ENCODE results near the gene GPR157.
"Not testable (repeated sequence)": the region's sequence is repeated elsewhere in the genome, so short reads cannot be mapped to it uniquely, and the experiment has no call there.

GPR157 gene

GRCh38 chr1:9155879-9156278 is 27.0 kb upstream of the GPR157 start:
- TF ChIP-seq CTCF (IDR thresholded peaks at IDR 0.05; ENCODE audit: borderline replicate concordance, control extremely low read depth, extremely low read depth, insufficient read depth, missing control alignments) = no peak
- no peak for DNase-seq (ENCODE audit: low spot score)
- in situ Hi-C loops (cut with MboI; ENCODE audit: low sequenced_read_pairs, unreplicated experiment) = no loop called here

GRCh38 chr1:9155405-9155804 is 26.5 kb upstream of the GPR157 start:
- DNase-seq (ENCODE audit: low spot score); in situ Hi-C loops (cut with MboI; ENCODE audit: low sequenced_read_pairs, unreplicated experiment): not testable (repeated sequence)

- in situ Hi-C loops (cut with MboI; ENCODE audit: low sequenced_read_pairs, unreplicated experiment) = no loop called here
- no peak for TF ChIP-seq CTCF (IDR thresholded peaks at IDR 0.05; ENCODE audit: borderline replicate concordance, control extremely low read depth, extremely low read depth, insufficient read depth, missing control alignments)
- DNase-seq (ENCODE audit: low spot score) = no peak
These were observed 24.2 kb upstream of the GPR157 start for GRCh38 chr1:9153152-9153551.

- in situ Hi-C loops (cut with MboI; ENCODE audit: low sequenced_read_pairs, unreplicated experiment) = no loop called here
- TF ChIP-seq CTCF (IDR thresholded peaks at IDR 0.05; ENCODE audit: borderline replicate concordance, control extremely low read depth, extremely low read depth, insufficient read depth, missing control alignments) = no peak
- DNase-seq (ENCODE audit: low spot score) = no peak
These were observed 23.6 kb upstream of the GPR157 start for GRCh38 chr1:9152535-9152934.

- in situ Hi-C loops (cut with MboI; ENCODE audit: low sequenced_read_pairs, unreplicated experiment) = no loop called here
These were observed 22.5 kb upstream of the GPR157 start for GRCh38 chr1:9151328-9151860.

GRCh38 chr1:9150582-9151327 is 21.9 kb upstream of the GPR157 start:
- peak; percentile 12 for DNase-seq (ENCODE audit: low spot score)
- in situ Hi-C loops (cut with MboI; ENCODE audit: low sequenced_read_pairs, unreplicated experiment) = no loop called here
- no peak for TF ChIP-seq CTCF (IDR thresholded peaks at IDR 0.05; ENCODE audit: borderline replicate concordance, control extremely low read depth, extremely low read depth, insufficient read depth, missing control alignments)

More at GRCh38 chr1:9151328-9151860, 22.5 kb upstream of the GPR157 start:
- DNase-seq (ENCODE audit: low spot score) = peak; percentile 11
- no peak for TF ChIP-seq CTCF (IDR thresholded peaks at IDR 0.05; ENCODE audit: borderline replicate concordance, control extremely low read depth, extremely low read depth, insufficient read depth, missing control alignments)

- in situ Hi-C loops (cut with MboI; ENCODE audit: low sequenced_read_pairs, unreplicated experiment) = no loop called here
- DNase-seq (ENCODE audit: low spot score) = no peak
- no peak for TF ChIP-seq CTCF (IDR thresholded peaks at IDR 0.05; ENCODE audit: borderline replicate concordance, control extremely low read depth, extremely low read depth, insufficient read depth, missing control alignments)
These were observed 21.1 kb upstream of the GPR157 start for GRCh38 chr1:9149837-9150581.

Measured in GM13976 (cell line).